Uterus (tissue), 4 donors: ENCODE results near the gene IL21R. TPM values are rescaled to one million over a fixed set of nuclear protein-coding genes. Genes with fewer than 3 reads are reported as not detected.

Source experiments
- DNase-seq, 2 donors: peaks; one replicate each; pipeline ENCODE4 v3.0.0-alpha.2; 2019 to 2020
- H3K27ac ChIP-seq, 2 donors: fragments of 200-600 bp; sonication (generic); 1 replicate in 1 of 2; 2 replicates in 1 of 2; pipeline ENCODE4 v1.5.1; 2016 to 2018
- H3K27me3 ChIP-seq, 2 donors: fragments of 200-600 bp; sonication (generic); one replicate each; pipeline ENCODE4 v1.5.1; 2018 to 2019; ENCODE audit warnings: control low read depth in 1 of 2
- H3K36me3 ChIP-seq, 2 donors: fragments of 200-600 bp; sonication (generic); one replicate each; pipeline ENCODE4 v1.5.1; 2019; ENCODE audit warnings: control low read depth in 1 of 2
- H3K4me1 ChIP-seq, 2 donors: fragments of 200-600 bp; sonication (generic); one replicate each; pipeline ENCODE4 v1.5.1; 2018 to 2019; ENCODE audit warnings: control low read depth in 1 of 2
- H3K4me3 ChIP-seq, 2 donors: fragments of 200-600 bp; sonication (generic); 1 replicate in 1 of 2; 2 replicates in 1 of 2; pipeline ENCODE4 v1.5.1; 2018 to 2019; ENCODE audit warnings: mild to moderate bottlenecking in 1 of 2
- H3K9me3 ChIP-seq, 2 donors: fragments of 200-600 bp; sonication (generic); one replicate each; pipeline ENCODE4 v1.5.1; 2019; ENCODE audit warnings: control low read depth in 1 of 2
- POLR2A ChIP-seq, 2 donors: fragments of 450-650 bp; IDR thresholded peaks; one replicate each; pipeline ENCODE4 v1.6.1; 2016; ENCODE audit warnings: antibody characterized with exemption in 2 of 2, mild to moderate bottlenecking in 1 of 2, moderate library complexity in 1 of 2
- intact Hi-C: fragments of 100-400 bp; cut with DNase I; formaldehyde crosslinking; loops from one replicate; pipeline ENCODE4 v1.15.1; 2023; ENCODE audit warnings: low total_unique reads
- total RNA-seq, 4 donors: library from RNA; depleted of rRNA in 3 of 4; stranded (reverse); fragments of >200 nt in 3 of 4; gene quantifications; one replicate each; pipeline versions ENCODE4 v1.1.0 to v1.2.4, GENCODE V29; 2014 to 2023
- TF ChIP-seq, protein P1 (sequence below), 4 experiments: fragments of 200-600 bp in 2 of 4; fragments of 450-650 bp in 2 of 4; sonication (generic) in 2 of 4; IDR thresholded peaks; one replicate each; pipeline ENCODE4 v1.5.1; 2016 to 2019; ENCODE audit warnings: antibody characterized with exemption in 4 of 4, mild to moderate bottlenecking in 2 of 4, moderate library complexity in 1 of 4
- donor health status: DM: yes; HTN: yes; CAD: no.

The IL21R gene
- total RNA-seq, 4 donors from 2014 or later = 0.21 to 0.46 TPM; not detected in 2

DNA sequence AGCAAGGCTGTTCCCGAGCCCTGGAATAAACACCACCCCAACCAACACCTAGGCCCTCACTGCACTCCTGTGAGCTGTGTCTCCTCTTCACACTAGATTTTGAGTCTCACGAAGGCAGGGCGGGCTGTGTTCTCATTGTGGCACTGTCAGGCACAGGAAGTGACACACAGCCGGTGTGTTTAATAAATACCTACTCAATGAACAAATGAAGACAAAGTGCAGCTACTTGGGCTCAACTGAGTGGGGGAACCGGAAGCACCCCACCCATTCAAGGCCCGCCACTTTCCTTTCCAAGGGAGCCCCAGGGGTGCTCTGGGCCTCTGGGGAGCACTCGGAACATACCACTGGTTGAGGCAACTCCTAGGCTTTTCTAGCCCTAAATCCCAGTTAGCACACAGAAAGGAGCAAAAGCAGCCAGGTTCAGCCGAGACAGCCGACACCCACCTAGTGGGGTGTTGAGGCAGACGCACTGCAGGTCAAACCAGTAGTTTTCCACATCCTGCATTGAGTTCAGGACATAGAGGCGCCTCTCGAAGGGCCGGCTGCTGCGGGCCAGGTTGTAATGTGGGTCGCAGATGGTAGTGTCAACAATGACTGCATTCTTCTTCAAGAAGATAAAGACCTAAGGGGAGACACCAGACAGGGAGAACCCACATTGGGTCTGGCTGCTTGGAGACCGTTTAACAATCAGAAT, 90.1 kb downstream of the IL21R start:
- no peak for TF ChIP-seq POLR2A (IDR thresholded peaks at IDR 0.05)
- TF ChIP-seq, protein P1, sequence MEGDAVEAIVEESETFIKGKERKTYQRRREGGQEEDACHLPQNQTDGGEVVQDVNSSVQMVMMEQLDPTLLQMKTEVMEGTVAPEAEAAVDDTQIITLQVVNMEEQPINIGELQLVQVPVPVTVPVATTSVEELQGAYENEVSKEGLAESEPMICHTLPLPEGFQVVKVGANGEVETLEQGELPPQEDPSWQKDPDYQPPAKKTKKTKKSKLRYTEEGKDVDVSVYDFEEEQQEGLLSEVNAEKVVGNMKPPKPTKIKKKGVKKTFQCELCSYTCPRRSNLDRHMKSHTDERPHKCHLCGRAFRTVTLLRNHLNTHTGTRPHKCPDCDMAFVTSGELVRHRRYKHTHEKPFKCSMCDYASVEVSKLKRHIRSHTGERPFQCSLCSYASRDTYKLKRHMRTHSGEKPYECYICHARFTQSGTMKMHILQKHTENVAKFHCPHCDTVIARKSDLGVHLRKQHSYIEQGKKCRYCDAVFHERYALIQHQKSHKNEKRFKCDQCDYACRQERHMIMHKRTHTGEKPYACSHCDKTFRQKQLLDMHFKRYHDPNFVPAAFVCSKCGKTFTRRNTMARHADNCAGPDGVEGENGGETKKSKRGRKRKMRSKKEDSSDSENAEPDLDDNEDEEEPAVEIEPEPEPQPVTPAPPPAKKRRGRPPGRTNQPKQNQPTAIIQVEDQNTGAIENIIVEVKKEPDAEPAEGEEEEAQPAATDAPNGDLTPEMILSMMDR (IDR thresholded peaks at IDR 0.05) = no peak
- no peaks in the 10 kb centered on the region for H3K36me3 ChIP-seq
- DNase-seq = no peak
- no peak overlapping the region for H3K4me3 ChIP-seq
- peak overlapping the region in 1 of 2 donors; percentile 28 for H3K27ac ChIP-seq
- intact Hi-C loops = no loop called here
- H3K27me3 ChIP-seq = no peaks in the 10 kb centered on the region
- no peaks in the 10 kb centered on the region for H3K9me3 ChIP-seq
- no peaks in the 10 kb centered on the region for H3K4me1 ChIP-seq

DNA sequence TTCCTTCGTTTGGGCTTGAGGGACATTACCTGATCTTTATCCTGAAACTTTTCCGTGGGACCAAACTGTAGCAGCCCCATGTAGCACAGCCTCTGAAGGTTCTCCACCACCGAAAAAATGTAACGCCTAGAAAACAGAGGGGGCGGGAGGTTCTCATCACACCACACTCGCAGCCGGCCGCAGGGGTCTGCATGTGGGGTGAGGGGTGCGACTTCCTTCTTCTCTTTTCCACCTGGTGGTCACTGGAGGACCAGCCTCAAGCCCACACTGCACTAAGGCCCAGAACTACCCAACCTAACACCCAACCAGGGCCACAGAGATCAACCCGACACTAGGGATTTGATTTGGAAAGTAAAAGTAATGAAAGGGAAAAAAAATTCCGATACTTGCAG, 90.6 kb downstream of the IL21R start:
- H3K4me3 ChIP-seq = no peak overlapping the region
- no peaks in the 10 kb centered on the region for H3K9me3 ChIP-seq
- H3K27ac ChIP-seq = no peak overlapping the region
- no peaks in the 10 kb centered on the region for H3K36me3 ChIP-seq
- TF ChIP-seq, protein P1 (IDR thresholded peaks at IDR 0.05) = no peak
- no peak for TF ChIP-seq POLR2A (IDR thresholded peaks at IDR 0.05)
- no peak for DNase-seq
- intact Hi-C loops = no loop called here
- H3K4me1 ChIP-seq = no peaks in the 10 kb centered on the region
- no peaks in the 10 kb centered on the region for H3K27me3 ChIP-seq

DNA sequence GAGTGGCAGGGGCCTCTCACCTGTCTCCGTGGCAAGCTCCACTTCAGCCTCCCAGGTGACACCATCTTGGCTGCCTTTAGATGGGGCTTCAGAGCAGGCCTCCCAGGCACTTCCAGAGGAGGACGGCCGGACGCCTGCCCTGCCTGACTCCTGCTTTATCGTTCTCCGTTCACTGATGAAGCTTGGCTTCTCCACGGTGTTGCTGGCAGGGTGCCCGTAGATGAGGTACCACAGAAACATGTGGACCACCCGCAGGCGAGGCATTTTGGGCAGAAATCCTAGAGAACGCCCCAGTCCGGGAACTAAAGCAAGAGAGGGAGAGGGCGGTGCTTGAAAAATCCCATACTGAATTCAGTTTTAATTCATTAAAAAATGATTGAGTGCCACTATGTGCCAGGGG, 93.2 kb downstream of the IL21R start:
- H3K27me3 ChIP-seq = no peaks in the 10 kb centered on the region
- peak; percentile 54 to 65 for DNase-seq
- TF ChIP-seq, protein P1 (IDR thresholded peaks at IDR 0.05) = no peak
- TF ChIP-seq POLR2A (IDR thresholded peaks at IDR 0.05) = no peak
- H3K4me1 ChIP-seq = no peaks in the 10 kb centered on the region
- H3K4me3 ChIP-seq = no peak overlapping the region
- intact Hi-C loops = no loop called here
- H3K27ac ChIP-seq = no peak overlapping the region
- no peaks in the 10 kb centered on the region for H3K36me3 ChIP-seq
- no peaks in the 10 kb centered on the region for H3K9me3 ChIP-seq

DNA sequence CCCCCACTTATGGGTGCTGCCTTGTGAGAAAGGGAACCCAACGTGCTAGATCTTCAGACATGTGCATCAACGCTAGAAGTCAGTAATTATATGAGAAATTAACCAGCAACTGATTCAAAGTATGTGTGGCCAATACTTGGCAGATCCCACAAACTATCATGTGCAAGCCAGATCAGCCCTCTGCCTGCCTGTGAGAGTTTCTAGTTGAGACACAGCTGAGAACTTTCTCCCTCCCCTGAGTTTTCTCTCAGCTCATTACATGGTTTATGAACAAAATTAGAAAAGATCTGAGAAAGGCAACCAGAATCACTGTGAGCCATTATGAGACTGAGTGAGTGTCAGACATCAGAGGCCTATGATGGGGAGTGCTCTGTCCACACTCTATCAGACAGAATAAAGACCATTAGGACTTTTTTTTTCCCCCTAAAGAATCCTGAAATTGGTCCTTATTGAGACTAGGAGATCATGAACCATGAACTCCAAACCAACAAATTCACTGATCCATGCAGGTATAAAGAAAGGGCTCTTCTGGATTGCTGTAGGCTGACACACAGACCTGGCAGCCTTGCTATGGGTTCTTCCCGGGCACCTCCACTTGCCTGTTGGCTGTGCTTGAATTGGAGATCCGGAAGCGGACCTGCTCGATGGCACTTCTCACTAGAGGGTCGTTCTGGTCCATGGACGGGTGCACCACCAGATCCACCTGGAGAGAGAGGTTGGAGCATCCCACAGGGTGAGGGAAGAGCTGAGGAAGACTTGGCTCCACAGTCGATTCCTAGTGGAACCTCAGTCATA, 96.3 kb downstream of the IL21R start:
- intact Hi-C loops = no loop called here
- no peak overlapping the region for H3K27ac ChIP-seq
- no peaks in the 10 kb centered on the region for H3K36me3 ChIP-seq

More for the DNA sequence above, 96.3 kb downstream of the IL21R start:
- Histone ChIP-seq H3K4me3 (no peak overlapping the region), H3K4me1 (no peaks in the 10 kb centered on the region), H3K9me3 (no peaks in the 10 kb centered on the region), H3K27me3 (no peaks in the 10 kb centered on the region)
- no peak for DNase-seq
- TF ChIP-seq, protein P1 (IDR thresholded peaks at IDR 0.05) = no peak
- TF ChIP-seq POLR2A (IDR thresholded peaks at IDR 0.05) = no peak
